Raji (cell line): ENCODE results near the gene ANXA11.

Experiments used
- POLR2A ChIP-seq: IDR thresholded peaks from 2 replicates; pipeline ENCODE4 v1.6.1; 2011; ENCODE audit warnings: low read depth, low read length, control low read depth; ENCODE audit not compliant: insufficient read depth

Gene ANXA11

GRCh38 chr10:80205477-80206276 is at the start of gene ANXA11:
ANXA11 (minus strand) TSS chr10:80205537; CDS start chr10:80172861, 32,676 bp downstream.
- peak; percentile 92 for TF ChIP-seq POLR2A

DNA sequence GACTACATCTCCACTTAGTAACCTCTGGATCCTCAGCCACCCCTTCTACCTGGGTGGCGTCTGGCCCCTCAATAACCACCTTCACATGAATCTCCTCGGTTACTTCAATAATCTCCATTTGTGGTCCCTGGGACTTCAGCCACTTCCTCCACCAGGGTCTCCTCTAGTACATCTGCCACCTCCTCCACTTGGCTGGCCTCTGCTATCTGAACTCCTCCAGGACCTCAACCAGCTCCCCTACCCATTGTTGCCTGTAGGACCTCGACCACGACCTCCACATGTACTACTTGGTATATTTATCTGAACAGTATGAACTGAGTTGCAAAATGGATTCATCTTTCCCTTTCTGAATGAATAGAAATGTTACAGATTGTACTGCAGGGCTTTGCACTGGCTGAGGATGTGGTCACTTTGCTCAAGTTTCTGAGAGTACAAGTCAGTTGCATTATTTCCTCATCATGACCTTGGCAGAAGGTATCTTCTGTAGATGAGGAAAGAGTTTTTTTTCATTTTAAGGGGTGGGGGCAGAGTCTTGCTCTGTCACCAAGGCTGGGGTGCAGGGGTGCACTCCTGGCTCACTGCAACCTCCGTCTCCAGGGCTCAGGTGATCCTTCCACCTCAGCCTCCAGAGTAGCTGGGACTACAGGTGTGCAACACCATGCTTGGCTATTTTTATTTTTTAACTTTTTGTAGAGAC is 48.1 kb upstream of the ANXA11 start:
- no peak for TF ChIP-seq POLR2A

- no peak for TF ChIP-seq POLR2A
Observed at GRCh38 chr10:80252296-80252887, 47.1 kb upstream of the ANXA11 start.

DNA sequence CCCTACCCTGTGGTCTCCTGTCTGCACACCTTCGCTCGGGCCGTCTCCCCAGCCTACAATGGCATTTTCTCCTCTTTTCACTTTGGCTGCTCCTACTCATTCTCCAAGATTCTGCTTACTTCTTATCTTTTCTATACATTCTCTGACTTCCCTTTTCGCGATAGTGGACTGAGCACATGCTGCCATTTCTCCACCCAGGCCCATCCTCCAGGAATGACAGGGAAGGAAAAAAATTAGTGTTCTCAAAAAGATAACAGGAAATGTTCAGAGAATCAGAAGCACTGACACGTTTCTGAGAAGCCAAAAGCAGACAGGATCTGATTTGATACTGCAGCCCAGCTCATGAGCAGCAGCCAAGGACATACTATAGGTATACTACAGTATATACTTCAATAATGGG is 6.4 kb upstream of the ANXA11 start:
- TF ChIP-seq POLR2A, result no peak

GRCh38 chr10:80210259-80210658 is 4.9 kb upstream of the ANXA11 start:
- TF ChIP-seq POLR2A, result no peak

DNA sequence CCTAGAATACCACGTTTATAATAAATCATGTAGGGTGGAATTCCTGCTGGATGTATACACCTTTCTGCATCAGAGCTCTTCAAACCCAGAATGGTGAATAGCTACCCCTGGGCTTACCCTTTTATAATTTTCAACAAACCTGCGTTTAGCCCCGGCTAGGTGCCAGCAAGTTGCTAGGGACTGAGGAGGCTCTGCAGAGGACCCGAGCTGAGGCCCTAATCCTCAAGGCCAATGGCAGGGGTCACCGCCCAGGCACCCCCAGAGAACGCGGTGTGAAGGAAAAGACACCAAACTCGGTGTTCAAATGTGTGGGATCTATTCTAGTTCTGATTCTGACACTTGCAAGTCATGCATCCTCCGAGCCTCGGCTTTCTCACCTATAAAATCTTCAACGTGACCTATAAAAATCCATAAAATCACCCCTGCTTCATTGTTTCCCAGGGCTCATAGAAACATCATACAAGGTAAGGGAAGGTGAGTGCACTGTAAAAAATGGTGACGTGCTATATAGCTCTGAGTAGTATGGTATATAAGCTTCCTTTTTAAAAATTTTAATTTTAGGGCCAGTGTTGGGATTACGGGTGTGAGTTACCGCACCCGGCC is 2.5 kb upstream of the ANXA11 start:
- TF ChIP-seq POLR2A, result no peak

DNA sequence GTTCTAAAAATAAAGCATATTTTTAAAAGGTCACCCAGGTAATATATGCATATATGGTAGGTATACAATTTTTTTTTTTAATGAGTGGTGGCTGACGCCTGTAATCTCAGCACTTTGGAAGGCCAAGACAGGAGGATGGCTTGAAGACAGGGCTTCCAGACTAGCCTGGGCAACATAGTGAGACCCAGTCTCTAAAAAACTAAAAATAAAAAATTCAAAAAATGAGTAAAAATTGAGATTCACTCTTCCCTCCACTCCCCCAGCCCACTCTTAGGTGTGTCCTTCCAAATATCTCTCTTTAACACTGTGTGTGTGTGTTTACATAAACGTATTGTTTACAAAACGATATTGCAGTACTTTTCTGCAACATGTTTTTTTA is 929 bp upstream of the ANXA11 start:
- TF ChIP-seq POLR2A, result no peak

DNA sequence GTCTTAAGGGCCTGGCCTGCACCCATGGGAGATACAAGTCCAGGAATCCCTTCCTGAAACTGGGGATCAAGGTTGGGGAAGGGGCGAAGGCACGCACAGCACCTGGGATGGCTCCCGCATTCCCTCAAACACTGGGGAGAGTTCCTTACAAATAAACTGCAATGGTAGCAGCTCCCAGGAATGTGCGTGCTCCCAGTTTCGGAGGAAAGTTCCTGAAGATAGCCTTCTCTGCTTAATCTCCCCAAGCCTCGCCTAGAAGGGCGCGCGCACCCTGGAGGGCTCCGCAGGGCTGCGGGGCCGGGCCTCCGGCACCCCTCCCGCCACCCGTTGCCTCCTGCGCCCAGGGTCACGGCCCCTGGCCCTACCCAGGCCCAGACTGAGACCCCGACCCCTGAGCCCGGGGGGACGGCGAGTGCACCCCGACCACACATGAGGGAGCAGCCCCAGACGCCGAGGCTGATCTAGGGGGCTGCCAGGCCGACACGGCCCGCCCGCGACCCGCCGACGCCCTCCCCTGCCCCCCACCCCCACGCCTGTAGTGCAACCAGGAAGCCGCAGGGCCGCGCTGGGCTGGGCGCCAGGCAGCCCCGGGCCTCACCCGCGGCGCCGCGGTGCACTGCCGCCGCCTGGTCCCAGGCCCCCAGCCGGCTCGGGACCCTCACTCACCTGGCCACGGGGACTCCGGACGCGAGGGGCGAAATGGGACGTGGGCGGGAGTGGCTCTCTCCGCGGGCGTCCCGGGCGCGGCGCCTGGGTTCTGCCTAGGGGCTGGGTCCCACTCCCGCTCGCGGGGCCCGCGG is 460 bp downstream of the ANXA11 start:
- no peak for TF ChIP-seq POLR2A

DNA sequence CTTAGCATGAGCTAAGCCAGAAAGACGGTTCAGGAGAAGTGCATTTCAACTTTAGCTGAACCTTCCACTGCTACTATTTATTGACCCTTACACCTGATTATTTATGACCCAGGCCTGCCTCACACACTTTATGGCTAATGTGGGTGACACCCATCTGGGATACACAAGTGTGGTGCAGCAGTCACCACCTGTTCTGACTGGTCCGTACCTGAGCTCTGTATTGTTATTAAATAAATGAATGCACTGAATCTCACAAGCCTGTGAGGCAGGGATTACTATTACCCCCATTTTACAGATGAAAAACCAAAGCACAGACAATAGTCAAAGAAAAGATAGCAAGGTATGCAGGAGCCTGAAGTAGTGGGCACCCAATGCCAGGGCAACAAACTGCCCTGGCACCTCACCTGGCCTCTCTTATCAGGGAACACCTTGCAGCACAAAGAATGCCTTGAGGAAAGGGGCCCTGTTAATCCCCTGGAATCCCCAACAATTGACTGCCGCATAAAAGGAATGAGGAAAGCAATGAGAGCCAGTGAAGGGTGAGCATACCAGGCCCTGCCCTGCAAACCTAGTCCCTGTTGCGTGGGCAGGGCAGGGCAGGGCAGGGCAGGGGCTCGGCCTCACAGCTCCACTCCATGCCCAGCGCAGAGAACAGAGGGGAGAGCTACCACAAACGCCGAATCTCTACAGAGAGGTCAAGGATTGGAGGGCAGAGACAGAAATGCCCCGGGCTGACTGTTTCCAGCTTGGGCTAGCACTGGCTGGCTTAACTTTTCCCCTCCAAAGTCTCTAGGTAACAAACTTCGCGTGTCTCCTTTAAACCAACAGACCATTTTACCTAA is 1.3 kb downstream of the ANXA11 start:
- no peak for TF ChIP-seq POLR2A

DNA sequence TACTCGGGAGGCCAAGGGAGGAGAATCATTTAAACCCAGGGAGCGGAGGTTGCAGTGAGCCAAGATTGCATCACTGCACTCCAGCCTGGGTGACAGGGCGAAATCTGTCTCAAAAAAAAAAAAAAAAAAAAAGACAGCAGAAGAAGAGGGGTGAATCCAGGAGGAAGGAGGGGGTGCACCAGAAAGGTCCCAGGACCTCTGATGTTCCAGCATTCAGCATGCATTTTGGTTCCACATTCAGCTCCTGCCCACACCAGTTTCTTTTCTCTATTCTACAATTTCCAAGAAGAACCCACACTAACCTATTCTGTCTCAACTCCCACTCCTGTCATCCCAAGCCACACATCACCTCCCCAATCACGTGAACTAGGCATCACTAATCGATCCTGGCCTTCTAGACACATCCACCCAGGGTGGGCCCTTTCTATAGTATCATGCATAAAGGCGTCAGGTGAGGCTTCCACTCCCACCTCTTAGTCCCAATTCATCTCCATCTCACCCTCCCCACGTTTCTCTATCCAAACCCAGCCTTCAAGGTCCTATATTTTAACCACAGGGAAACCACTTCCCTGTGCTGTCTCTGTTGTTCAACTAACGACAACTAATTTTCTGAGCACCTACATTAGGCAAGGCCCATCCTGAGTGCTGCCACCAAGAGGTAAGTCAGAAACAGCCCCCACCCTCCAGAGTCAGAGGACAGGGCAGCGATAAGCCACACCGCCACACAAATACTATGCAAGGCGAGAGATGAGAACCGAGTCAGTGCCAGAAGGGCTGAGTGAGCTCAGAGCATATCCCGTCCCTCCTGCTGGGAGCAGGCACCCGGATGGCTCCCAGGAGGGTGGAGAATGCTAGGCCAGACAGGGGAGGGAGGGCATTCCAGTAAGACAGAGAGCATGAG is 2.2 kb downstream of the ANXA11 start:
- TF ChIP-seq POLR2A, result no peak

- no peak for TF ChIP-seq POLR2A
Observed at GRCh38 chr10:80201608-80202141, 3.7 kb downstream of the ANXA11 start.

- no peak for TF ChIP-seq POLR2A
Observed at GRCh38 chr10:80200687-80201086, 4.7 kb downstream of the ANXA11 start.

DNA sequence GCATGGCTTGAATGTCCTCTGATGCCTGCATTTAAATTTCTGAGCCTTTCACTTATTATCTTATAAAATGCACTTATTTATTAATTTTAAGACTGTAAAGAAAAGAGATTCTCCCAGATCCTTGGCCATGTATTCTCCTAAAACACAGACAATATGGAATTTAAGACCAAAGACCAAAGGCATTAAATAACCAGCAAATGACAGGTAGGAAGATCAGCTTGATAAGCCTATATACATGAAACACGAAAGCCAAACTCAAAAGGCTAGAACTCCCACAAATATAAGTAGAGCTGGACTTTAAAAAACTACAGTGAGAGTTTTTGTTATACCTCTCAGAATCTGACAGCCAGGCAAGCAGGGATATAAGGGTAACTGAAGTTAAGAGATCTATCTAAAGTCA is 5.1 kb downstream of the ANXA11 start:
- TF ChIP-seq POLR2A, result no peak
